ENCODE results near the gene UNC5A.

The UNC5A gene

DNA sequence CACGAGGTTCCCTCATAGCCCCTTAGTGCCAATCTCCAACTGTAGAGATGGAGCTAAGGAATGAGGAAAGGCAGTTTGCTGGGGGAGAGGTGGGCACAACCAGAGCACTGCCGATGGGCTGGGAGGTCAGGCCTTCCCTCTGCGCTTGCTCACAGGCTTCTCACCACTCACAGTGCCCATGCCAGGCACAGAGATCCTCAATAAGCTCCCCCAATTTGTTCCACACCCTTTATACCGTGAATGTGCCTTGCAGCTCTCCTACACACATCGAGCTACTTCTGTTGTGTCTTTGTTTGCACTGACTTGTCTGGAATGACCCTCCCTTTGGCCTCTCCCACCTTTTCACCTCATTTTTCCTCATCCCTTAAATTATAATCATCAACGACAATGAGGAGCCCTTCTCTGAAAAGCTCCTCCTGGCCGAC lies 90.4 kb downstream of the UNC5A start:
- Histone ChIP-seq H3K4me3 (replicated peaks; ENCODE audit: insufficient read depth, low read length) (no peak overlapping the region), H3K27me3 (ENCODE audit: insufficient read depth, poor library complexity, severe bottlenecking) (no peaks in the 10 kb centered on the region), H3K27ac (replicated peaks) (peak overlapping the region; percentile 69)
- TF ChIP-seq GABPA (IDR thresholded peaks at IDR 0.05; ENCODE audit: low read depth) (no peak), SPI1 (IDR thresholded peaks at IDR 0.05; ENCODE audit: borderline replicate concordance, low read depth) (no peak), POLR2AphosphoS5 (IDR thresholded peaks at IDR 0.05; ENCODE audit: low read depth) (no peak)
- TF ChIP-seq, protein P1, sequence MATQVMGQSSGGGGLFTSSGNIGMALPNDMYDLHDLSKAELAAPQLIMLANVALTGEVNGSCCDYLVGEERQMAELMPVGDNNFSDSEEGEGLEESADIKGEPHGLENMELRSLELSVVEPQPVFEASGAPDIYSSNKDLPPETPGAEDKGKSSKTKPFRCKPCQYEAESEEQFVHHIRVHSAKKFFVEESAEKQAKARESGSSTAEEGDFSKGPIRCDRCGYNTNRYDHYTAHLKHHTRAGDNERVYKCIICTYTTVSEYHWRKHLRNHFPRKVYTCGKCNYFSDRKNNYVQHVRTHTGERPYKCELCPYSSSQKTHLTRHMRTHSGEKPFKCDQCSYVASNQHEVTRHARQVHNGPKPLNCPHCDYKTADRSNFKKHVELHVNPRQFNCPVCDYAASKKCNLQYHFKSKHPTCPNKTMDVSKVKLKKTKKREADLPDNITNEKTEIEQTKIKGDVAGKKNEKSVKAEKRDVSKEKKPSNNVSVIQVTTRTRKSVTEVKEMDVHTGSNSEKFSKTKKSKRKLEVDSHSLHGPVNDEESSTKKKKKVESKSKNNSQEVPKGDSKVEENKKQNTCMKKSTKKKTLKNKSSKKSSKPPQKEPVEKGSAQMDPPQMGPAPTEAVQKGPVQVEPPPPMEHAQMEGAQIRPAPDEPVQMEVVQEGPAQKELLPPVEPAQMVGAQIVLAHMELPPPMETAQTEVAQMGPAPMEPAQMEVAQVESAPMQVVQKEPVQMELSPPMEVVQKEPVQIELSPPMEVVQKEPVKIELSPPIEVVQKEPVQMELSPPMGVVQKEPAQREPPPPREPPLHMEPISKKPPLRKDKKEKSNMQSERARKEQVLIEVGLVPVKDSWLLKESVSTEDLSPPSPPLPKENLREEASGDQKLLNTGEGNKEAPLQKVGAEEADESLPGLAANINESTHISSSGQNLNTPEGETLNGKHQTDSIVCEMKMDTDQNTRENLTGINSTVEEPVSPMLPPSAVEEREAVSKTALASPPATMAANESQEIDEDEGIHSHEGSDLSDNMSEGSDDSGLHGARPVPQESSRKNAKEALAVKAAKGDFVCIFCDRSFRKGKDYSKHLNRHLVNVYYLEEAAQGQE (IDR thresholded peaks at IDR 0.05; ENCODE audit: insufficient replicate concordance, low read depth) = no peak
- TF ChIP-seq, protein P2, sequence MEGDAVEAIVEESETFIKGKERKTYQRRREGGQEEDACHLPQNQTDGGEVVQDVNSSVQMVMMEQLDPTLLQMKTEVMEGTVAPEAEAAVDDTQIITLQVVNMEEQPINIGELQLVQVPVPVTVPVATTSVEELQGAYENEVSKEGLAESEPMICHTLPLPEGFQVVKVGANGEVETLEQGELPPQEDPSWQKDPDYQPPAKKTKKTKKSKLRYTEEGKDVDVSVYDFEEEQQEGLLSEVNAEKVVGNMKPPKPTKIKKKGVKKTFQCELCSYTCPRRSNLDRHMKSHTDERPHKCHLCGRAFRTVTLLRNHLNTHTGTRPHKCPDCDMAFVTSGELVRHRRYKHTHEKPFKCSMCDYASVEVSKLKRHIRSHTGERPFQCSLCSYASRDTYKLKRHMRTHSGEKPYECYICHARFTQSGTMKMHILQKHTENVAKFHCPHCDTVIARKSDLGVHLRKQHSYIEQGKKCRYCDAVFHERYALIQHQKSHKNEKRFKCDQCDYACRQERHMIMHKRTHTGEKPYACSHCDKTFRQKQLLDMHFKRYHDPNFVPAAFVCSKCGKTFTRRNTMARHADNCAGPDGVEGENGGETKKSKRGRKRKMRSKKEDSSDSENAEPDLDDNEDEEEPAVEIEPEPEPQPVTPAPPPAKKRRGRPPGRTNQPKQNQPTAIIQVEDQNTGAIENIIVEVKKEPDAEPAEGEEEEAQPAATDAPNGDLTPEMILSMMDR (IDR thresholded peaks at IDR 0.05; ENCODE audit: insufficient read depth, low read length) = no peak
- no peak for DNase-seq (ENCODE audit: low read depth in 1 of 2, low spot score in 1 of 2)

DNA sequence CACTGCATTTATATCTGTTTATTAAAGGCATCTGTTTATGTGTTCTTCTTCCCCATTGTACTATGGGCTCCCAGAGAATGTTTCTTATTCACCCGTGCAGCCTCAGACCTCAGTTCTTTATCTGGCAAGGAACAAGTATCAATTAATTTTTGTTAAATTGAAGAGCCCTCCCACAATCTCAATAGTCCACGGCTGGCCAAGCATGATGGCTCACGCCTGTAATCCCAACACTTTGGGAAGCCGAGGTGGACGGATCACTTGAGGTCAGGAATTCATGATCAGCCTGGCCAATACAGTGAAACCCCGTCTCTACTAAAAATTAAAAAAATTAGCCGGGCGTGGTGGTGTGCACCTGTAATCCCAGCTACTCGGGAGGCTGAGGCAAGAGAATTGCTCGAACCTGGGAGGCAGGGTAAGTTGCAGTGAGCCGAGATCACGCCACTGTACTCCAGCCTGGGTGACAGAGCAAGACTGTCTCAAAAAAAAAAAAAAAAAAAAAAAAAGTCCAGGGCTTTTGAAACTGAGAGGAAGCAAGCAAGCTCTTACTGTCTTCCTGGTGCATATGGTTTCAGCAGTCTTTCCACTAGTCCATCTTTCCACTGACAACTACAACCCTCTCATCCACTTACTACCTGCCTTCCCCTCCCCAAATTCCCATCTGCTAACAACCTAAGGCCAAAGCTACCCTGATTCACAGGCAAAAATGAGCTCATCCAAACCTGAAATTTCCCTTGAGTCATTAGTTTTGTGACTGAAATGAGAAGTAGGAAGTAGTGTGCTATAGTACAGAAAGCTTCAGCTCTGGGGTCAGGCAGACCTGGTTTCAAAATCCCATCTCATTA lies 91.1 kb downstream of the UNC5A start:
- H3K27me3 ChIP-seq (ENCODE audit: insufficient read depth, poor library complexity, severe bottlenecking) = no peaks in the 10 kb centered on the region
- no peak; the same call in 1 of the 2 replicates for TF ChIP-seq POLR2AphosphoS5 (IDR thresholded peaks at IDR 0.05; ENCODE audit: low read depth)
- H3K4me3 ChIP-seq (replicated peaks; ENCODE audit: insufficient read depth, low read length) = no peak overlapping the region
- H3K27ac ChIP-seq (replicated peaks) = peak overlapping the region; percentile 69
- DNase-seq (ENCODE audit: low read depth in 1 of 2, low spot score in 1 of 2) = peak in 1 of 2 experiments; percentile 52

DNA sequence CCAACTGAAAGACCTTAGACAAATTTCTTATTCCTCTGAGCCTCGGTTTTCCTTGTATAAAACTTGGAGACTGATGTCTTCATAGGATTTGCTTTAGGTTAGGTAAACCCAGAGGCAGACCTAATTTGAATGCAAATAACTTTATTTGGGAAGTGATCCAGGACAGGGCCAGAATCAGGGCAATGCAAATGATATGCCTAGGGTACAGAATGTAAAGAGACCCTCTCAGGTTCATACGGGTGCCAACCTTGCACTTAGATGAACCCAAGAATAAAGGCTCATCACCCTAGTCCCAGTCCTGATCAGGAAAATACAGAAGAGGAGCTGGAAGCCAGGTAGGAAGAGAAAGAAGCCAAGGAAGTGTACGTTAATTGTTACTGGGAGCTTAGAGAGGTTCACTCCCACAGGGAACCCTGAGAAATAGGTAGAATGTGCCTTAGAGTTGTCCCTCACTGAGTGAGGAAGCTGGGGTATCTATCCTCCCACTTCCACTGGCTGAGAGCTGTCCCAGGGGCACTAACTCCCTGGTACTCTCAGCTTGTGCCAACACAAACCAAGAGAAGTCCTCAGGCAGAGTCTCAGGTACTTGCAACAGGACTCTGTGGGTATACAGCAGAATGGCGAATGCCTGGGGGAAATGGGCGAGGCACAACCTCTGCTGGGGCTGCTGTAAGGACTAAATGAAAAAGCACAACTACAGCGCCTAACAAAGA lies 91.9 kb downstream of the UNC5A start:
- Histone ChIP-seq H3K27ac (replicated peaks) (peak overlapping the region; percentile 69), H3K4me3 (replicated peaks; ENCODE audit: insufficient read depth, low read length) (no peak overlapping the region), H3K27me3 (ENCODE audit: insufficient read depth, poor library complexity, severe bottlenecking) (no peaks in the 10 kb centered on the region)
- no peak for DNase-seq (ENCODE audit: low read depth in 1 of 2, low spot score in 1 of 2)
- TF ChIP-seq SPI1 (IDR thresholded peaks at IDR 0.05; ENCODE audit: borderline replicate concordance, low read depth) (no peak; the same call in 1 of the 2 replicates), POLR2AphosphoS5 (IDR thresholded peaks at IDR 0.05; ENCODE audit: low read depth) (no peak), GABPA (IDR thresholded peaks at IDR 0.05; ENCODE audit: low read depth) (no peak)
- TF ChIP-seq, protein P1 (IDR thresholded peaks at IDR 0.05; ENCODE audit: insufficient replicate concordance, low read depth) = no peak
- TF ChIP-seq, protein P2 (IDR thresholded peaks at IDR 0.05; ENCODE audit: insufficient read depth, low read length) = no peak
